ENCODE results near the gene MRAS.

Gene MRAS

DNA sequence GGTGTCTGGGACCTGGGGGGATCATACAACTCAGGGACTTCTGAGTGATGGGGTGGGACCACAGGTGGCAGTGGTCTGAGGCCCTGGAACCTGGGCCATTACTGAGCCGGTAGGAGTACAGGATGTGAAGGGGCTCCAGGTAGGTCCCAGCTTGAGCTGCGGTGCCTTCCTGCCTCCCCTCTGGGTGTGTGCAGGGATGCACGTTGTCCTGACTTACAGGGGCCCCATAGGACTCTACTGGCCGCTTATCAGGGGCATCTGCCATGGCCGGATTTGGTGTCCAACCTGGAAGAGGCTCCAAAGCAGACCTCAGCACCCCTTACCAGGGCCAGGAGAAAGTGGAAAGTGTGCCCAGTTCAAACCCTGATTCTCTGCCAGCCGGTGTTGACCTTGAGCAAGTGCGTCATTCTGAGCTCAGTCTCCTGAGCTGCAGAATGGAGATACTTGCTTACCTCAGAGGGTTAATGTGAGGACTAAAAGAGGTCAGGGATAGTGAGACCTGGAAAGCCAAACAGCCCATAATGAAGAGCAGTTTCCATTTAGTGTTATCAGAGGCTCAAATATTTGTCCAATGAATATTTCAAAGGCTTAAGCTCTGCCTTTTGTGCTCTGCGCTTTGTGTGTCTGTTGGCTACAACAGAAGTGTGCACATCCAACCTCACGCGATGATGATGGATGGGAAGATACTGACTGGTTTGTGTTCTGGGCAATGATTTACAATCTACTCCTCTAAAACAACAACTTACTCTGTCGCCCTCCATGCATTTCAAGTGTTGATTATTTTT is 50.6 kb downstream of the MRAS start:
- TF ChIP-seq, protein P1, sequence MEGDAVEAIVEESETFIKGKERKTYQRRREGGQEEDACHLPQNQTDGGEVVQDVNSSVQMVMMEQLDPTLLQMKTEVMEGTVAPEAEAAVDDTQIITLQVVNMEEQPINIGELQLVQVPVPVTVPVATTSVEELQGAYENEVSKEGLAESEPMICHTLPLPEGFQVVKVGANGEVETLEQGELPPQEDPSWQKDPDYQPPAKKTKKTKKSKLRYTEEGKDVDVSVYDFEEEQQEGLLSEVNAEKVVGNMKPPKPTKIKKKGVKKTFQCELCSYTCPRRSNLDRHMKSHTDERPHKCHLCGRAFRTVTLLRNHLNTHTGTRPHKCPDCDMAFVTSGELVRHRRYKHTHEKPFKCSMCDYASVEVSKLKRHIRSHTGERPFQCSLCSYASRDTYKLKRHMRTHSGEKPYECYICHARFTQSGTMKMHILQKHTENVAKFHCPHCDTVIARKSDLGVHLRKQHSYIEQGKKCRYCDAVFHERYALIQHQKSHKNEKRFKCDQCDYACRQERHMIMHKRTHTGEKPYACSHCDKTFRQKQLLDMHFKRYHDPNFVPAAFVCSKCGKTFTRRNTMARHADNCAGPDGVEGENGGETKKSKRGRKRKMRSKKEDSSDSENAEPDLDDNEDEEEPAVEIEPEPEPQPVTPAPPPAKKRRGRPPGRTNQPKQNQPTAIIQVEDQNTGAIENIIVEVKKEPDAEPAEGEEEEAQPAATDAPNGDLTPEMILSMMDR (conservative IDR thresholded peaks at IDR 0.05; ENCODE audit: low read depth, low read length) = no peak
- Histone ChIP-seq H3K9ac (no peak overlapping the region), H2AFZ (ENCODE audit: low read depth) (no peak overlapping the region), H3K27ac (no peak overlapping the region), H3K4me1 (ENCODE audit: low read depth, poor library complexity, severe bottlenecking) (no peaks in the 10 kb centered on the region), H3K4me3 (IDR thresholded peaks at IDR 0.05; ENCODE audit: insufficient read depth, low read depth, low read length) (no peak overlapping the region), H3K36me3 (ENCODE audit: insufficient read depth) (no peaks in the 10 kb centered on the region), H3K27me3 (ENCODE audit: insufficient read depth, low read depth) (no peaks in the 10 kb centered on the region), H3K79me2 (ENCODE audit: insufficient read depth, low read depth) (no peaks in the 10 kb centered on the region), H3K4me2 (no peak overlapping the region), H4K20me1 (ENCODE audit: insufficient read depth) (no peaks in the 10 kb centered on the region)

GRCh38 chr3:138399766-138400165 is 51.4 kb downstream of the MRAS start:
- Histone ChIP-seq H3K36me3 (ENCODE audit: insufficient read depth) (no peaks in the 10 kb centered on the region), H3K27ac (no peak overlapping the region), H3K9ac (no peak overlapping the region), H3K4me1 (ENCODE audit: low read depth, poor library complexity, severe bottlenecking) (no peaks in the 10 kb centered on the region), H3K27me3 (ENCODE audit: insufficient read depth, low read depth) (no peaks in the 10 kb centered on the region), H3K4me2 (no peak overlapping the region), H3K4me3 (IDR thresholded peaks at IDR 0.05; ENCODE audit: insufficient read depth, low read depth, low read length) (no peak overlapping the region), H4K20me1 (ENCODE audit: insufficient read depth) (no peaks in the 10 kb centered on the region), H2AFZ (ENCODE audit: low read depth) (no peak overlapping the region), H3K79me2 (ENCODE audit: insufficient read depth, low read depth) (no peaks in the 10 kb centered on the region)
- TF ChIP-seq, protein P1 (conservative IDR thresholded peaks at IDR 0.05; ENCODE audit: low read depth, low read length) = no peak

DNA sequence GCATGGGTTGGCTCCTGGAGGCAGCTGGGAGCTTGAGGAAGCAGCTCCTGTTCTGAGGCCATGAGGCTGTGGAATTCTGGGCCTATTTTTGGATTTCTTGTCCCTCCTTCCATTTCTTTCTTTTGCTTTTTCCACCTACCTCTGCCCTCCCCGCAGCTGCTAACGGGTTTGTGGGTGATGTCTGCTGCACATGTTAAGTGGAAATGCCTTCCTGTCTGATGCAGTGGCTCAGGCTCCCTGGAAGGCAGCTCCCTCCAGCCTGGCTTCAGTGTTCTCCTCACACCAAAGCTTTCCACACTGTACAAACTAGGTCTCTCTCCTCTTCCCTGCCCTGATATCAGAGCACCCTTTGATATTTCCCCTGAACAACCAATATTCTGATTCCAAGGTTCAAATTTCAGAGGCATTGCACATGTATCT is 52.3 kb downstream of the MRAS start:
- no peaks in the 10 kb centered on the region for H3K4me1 ChIP-seq (ENCODE audit: low read depth, poor library complexity, severe bottlenecking)
- H4K20me1 ChIP-seq (ENCODE audit: insufficient read depth) = no peaks in the 10 kb centered on the region
- TF ChIP-seq, protein P1 (conservative IDR thresholded peaks at IDR 0.05; ENCODE audit: low read depth, low read length) = no peak
- no peaks in the 10 kb centered on the region for H3K36me3 ChIP-seq (ENCODE audit: insufficient read depth)
- no peak overlapping the region for H3K4me3 ChIP-seq (IDR thresholded peaks at IDR 0.05; ENCODE audit: insufficient read depth, low read depth, low read length)
- H3K27ac ChIP-seq = no peak overlapping the region
- no peak overlapping the region for H3K4me2 ChIP-seq
- no peak overlapping the region for H3K9ac ChIP-seq
- H3K27me3 ChIP-seq (ENCODE audit: insufficient read depth, low read depth) = no peaks in the 10 kb centered on the region
- H2AFZ ChIP-seq (ENCODE audit: low read depth) = no peak overlapping the region
- H3K79me2 ChIP-seq (ENCODE audit: insufficient read depth, low read depth) = no peaks in the 10 kb centered on the region

DNA sequence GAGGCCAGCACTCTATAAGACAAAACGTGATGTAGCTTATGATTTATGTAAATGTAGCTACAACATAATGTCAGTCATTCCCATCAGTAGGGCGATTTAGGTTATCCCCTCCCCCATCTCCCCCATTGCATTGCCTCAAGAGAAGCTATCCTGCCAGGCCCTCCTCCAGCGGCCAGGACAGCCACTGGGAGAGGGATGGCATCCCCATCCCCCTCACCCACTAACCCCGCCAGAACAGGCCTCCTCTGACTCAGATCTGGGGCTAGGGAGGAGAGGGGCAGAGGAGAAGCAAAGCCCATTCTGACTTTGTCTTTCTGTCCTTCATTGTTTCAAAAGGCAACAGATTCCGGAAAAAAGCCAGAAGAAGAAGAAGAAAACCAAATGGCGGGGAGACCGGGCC is 53.5 kb downstream of the MRAS start:
- TF ChIP-seq, protein P1 (conservative IDR thresholded peaks at IDR 0.05; ENCODE audit: low read depth, low read length) = no peak
- H3K36me3 ChIP-seq (ENCODE audit: insufficient read depth) = no peaks in the 10 kb centered on the region
- H3K79me2 ChIP-seq (ENCODE audit: insufficient read depth, low read depth) = no peaks in the 10 kb centered on the region
- no peaks in the 10 kb centered on the region for H3K4me1 ChIP-seq (ENCODE audit: low read depth, poor library complexity, severe bottlenecking)
- H3K4me2 ChIP-seq = no peak overlapping the region
- H3K27me3 ChIP-seq (ENCODE audit: insufficient read depth, low read depth) = no peaks in the 10 kb centered on the region
- H3K4me3 ChIP-seq (IDR thresholded peaks at IDR 0.05; ENCODE audit: insufficient read depth, low read depth, low read length) = no peak overlapping the region
- H3K27ac ChIP-seq = no peak overlapping the region
- H2AFZ ChIP-seq (ENCODE audit: low read depth) = no peak overlapping the region
- no peak overlapping the region for H3K9ac ChIP-seq
- H4K20me1 ChIP-seq (ENCODE audit: insufficient read depth) = no peaks in the 10 kb centered on the region

All from KMS-11 (cell line).